Measurements from ENCODE around the gene CD6.
"Not testable (repeated sequence)": the region's sequence is repeated elsewhere in the genome, so short reads cannot be mapped to it uniquely, and the experiment has no call there.

Gene CD6

GRCh38 chr11:60954421-60954820 lies 17.1 kb upstream of the CD6 start:
- no peak for DNase-seq

GRCh38 chr11:60955571-60955970 lies 15.9 kb upstream of the CD6 start:
- no peak for DNase-seq

GRCh38 chr11:60957188-60957587 lies 14.3 kb upstream of the CD6 start:
- DNase-seq: no peak

GRCh38 chr11:60959431-60959830 lies 12.0 kb upstream of the CD6 start:
- no peak for DNase-seq

- no peak for DNase-seq
Observed at GRCh38 chr11:60960405-60960804, 11.1 kb upstream of the CD6 start.

GRCh38 chr11:60964801-60965200 lies 6.7 kb upstream of the CD6 start:
- DNase-seq: no peak

GRCh38 chr11:60966890-60967289 lies 4.6 kb upstream of the CD6 start:
- no peak for DNase-seq

- DNase-seq: no peak
Observed at GRCh38 chr11:60968223-60968622, 3.3 kb upstream of the CD6 start.

- no peak for DNase-seq
Observed at GRCh38 chr11:60970369-60970774, 1.1 kb upstream of the CD6 start.

GRCh38 chr11:60970890-60971289 lies 590 bp upstream of the CD6 start:
- DNase-seq: no peak

GRCh38 chr11:60972182-60973030 lies 926 bp downstream of the CD6 start:
- no peak for DNase-seq

- no peak for DNase-seq
Observed at GRCh38 chr11:60973699-60974098, 2.2 kb downstream of the CD6 start.

- DNase-seq: not testable (repeated sequence)
Observed at GRCh38 chr11:60974316-60974715, 2.8 kb downstream of the CD6 start.

- no peak for DNase-seq
Observed at GRCh38 chr11:60974726-60975125, 3.2 kb downstream of the CD6 start.

GRCh38 chr11:60977224-60977623 lies 5.7 kb downstream of the CD6 start:
- DNase-seq: no peak

- no peak for DNase-seq
Observed at GRCh38 chr11:60977836-60978235, 6.4 kb downstream of the CD6 start.

GRCh38 chr11:60978546-60979380 lies 7.3 kb downstream of the CD6 start:
- no peak for DNase-seq

GRCh38 chr11:60981515-60981914 lies 10.0 kb downstream of the CD6 start:
- no peak for DNase-seq

- DNase-seq: no peak
Observed at GRCh38 chr11:60982184-60982583, 10.7 kb downstream of the CD6 start.

GRCh38 chr11:60984149-60984548 lies 12.7 kb downstream of the CD6 start:
- no peak for DNase-seq

- no peak for DNase-seq
Observed at GRCh38 chr11:60984636-60985035, 13.2 kb downstream of the CD6 start.

GRCh38 chr11:60985501-60985900 lies 14.0 kb downstream of the CD6 start:
- DNase-seq: no peak

GRCh38 chr11:60985991-60986915 lies 14.8 kb downstream of the CD6 start:
- DNase-seq: no peak
